Measurements from ENCODE around the gene CDC37. TPM values are rescaled to one million over a fixed set of nuclear protein-coding genes. Genes with fewer than 3 reads are reported as not detected.

The CDC37 gene
- total and polyA plus RNA-seq, 2 experiments from 2014 or later, result 144 to 196 TPM

GRCh38 chr19:10449037-10449436, 45.7 kb upstream of the CDC37 start:
- no peaks in the 10 kb centered on the region for H3K9me3 ChIP-seq (ENCODE audit: low read depth)
- no peaks in the 10 kb centered on the region for H4K20me1 ChIP-seq (ENCODE audit: insufficient read depth, poor library complexity, severe bottlenecking)
- H3K9me2 ChIP-seq (replicated peaks; ENCODE audit: insufficient read depth), result no peaks in the 10 kb centered on the region
- no peaks in the 10 kb centered on the region for H3K79me2 ChIP-seq
- no peaks in the 10 kb centered on the region for H3K27me3 ChIP-seq
- no peak overlapping the region for H3K27ac ChIP-seq
- TF ChIP-seq EZH2 (IDR thresholded peaks at IDR 0.05; ENCODE audit: borderline replicate concordance), result no peak
- WGBS (ENCODE audit: low lambda C conversion rate, missing lambda C conversion rate), result 96% methylated on average over 7 of the region's 7 CpGs
- no peaks in the 10 kb centered on the region for H3K4me1 ChIP-seq (ENCODE audit: insufficient read depth)
- H3K4me2 ChIP-seq, result no peak overlapping the region
- no peak overlapping the region for H2AFZ ChIP-seq
- H3K36me3 ChIP-seq (replicated peaks; ENCODE audit: insufficient read depth, low read depth), result no peaks in the 10 kb centered on the region
- no peak overlapping the region for H3K4me3 ChIP-seq
- no peak for DNase-seq (ENCODE audit: low spot score)

DNA sequence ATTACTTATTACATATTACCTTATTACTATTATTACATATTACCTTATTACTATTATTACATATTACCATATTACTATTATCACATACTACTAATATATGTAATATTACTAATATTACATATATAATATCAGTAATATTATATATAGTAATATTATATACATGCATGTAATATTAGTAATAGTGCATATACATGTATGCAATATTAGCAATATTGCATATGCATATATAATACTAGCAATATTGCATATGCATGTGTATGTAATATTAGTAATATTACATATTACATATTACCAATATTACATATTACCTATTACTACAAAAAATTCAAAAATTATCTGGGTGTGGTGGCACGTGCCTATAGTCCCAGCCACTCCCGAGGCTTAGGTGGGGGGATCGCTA, 39.4 kb upstream of the CDC37 start:
- no peak overlapping the region for H3K27ac ChIP-seq
- H3K4me2 ChIP-seq, result no peak overlapping the region
- no peak overlapping the region for H3K4me3 ChIP-seq
- H4K20me1 ChIP-seq (ENCODE audit: insufficient read depth, poor library complexity, severe bottlenecking), result no peaks in the 10 kb centered on the region
- H3K36me3 ChIP-seq (replicated peaks; ENCODE audit: insufficient read depth, low read depth), result no peaks in the 10 kb centered on the region
- no peaks in the 10 kb centered on the region for H3K27me3 ChIP-seq
- H2AFZ ChIP-seq, result no peak overlapping the region
- H3K4me1 ChIP-seq (ENCODE audit: insufficient read depth), result no peaks in the 10 kb centered on the region
- H3K9me2 ChIP-seq (replicated peaks; ENCODE audit: insufficient read depth), result no peaks in the 10 kb centered on the region
- H3K79me2 ChIP-seq, result no peaks in the 10 kb centered on the region
- 91% methylated on average over 3 of the region's 3 CpGs for WGBS (ENCODE audit: low lambda C conversion rate, missing lambda C conversion rate)
- H3K9me3 ChIP-seq (ENCODE audit: low read depth), result no peaks in the 10 kb centered on the region
- TF ChIP-seq EZH2phosphoT487 (IDR thresholded peaks at IDR 0.05; ENCODE audit: low read depth, severe bottlenecking, unreplicated experiment), result no peak
- TF ChIP-seq EZH2 (IDR thresholded peaks at IDR 0.05; ENCODE audit: borderline replicate concordance), result no peak
- TF ChIP-seq CTCF (IDR thresholded peaks at IDR 0.05; ENCODE audit: poor library complexity), result no peak
- no peak for DNase-seq (ENCODE audit: low spot score)

- no peaks in the 10 kb centered on the region for H3K9me2 ChIP-seq (replicated peaks; ENCODE audit: insufficient read depth)
- H3K27me3 ChIP-seq, result no peaks in the 10 kb centered on the region
- DNase-seq (ENCODE audit: low spot score), result no peak
- no peak overlapping the region for H3K27ac ChIP-seq
- H2AFZ ChIP-seq, result no peak overlapping the region
- no peaks in the 10 kb centered on the region for H3K79me2 ChIP-seq
- no peaks in the 10 kb centered on the region for H3K4me1 ChIP-seq (ENCODE audit: insufficient read depth)
- TF ChIP-seq EZH2 (IDR thresholded peaks at IDR 0.05; ENCODE audit: borderline replicate concordance) (no peak), EZH2phosphoT487 (IDR thresholded peaks at IDR 0.05; ENCODE audit: low read depth, severe bottlenecking, unreplicated experiment) (no peak), CTCF (IDR thresholded peaks at IDR 0.05; ENCODE audit: poor library complexity) (no peak)
- no peaks in the 10 kb centered on the region for H3K36me3 ChIP-seq (replicated peaks; ENCODE audit: insufficient read depth, low read depth)
- no peaks in the 10 kb centered on the region for H3K9me3 ChIP-seq (ENCODE audit: low read depth)
- no peak overlapping the region for H3K4me2 ChIP-seq
- no peaks in the 10 kb centered on the region for H4K20me1 ChIP-seq (ENCODE audit: insufficient read depth, poor library complexity, severe bottlenecking)
- 93% methylated on average over 5 of the region's 5 CpGs for WGBS (ENCODE audit: low lambda C conversion rate, missing lambda C conversion rate)
- H3K4me3 ChIP-seq, result no peak overlapping the region
Measured at GRCh38 chr19:10439588-10439987, 36.2 kb upstream of the CDC37 start.

GRCh38 chr19:10433131-10433536, 29.8 kb upstream of the CDC37 start:
- H3K79me2 ChIP-seq, result no peaks in the 10 kb centered on the region
- no peak overlapping the region for H3K27ac ChIP-seq
- H3K4me3 ChIP-seq, result no peak overlapping the region
- no peak for DNase-seq (ENCODE audit: low spot score)
- 90% methylated on average over 10 of the region's 10 CpGs for WGBS (ENCODE audit: low lambda C conversion rate, missing lambda C conversion rate)
- H4K20me1 ChIP-seq (ENCODE audit: insufficient read depth, poor library complexity, severe bottlenecking), result no peaks in the 10 kb centered on the region
- H3K4me1 ChIP-seq (ENCODE audit: insufficient read depth), result peaks cover 7% of the 10 kb centered on the region
- no peak overlapping the region for H3K4me2 ChIP-seq
- H3K27me3 ChIP-seq, result peaks cover 36% of the 10 kb centered on the region
- H3K9me2 ChIP-seq (replicated peaks; ENCODE audit: insufficient read depth), result no peaks in the 10 kb centered on the region
- H3K36me3 ChIP-seq (replicated peaks; ENCODE audit: insufficient read depth, low read depth), result no peaks in the 10 kb centered on the region
- no peaks in the 10 kb centered on the region for H3K9me3 ChIP-seq (ENCODE audit: low read depth)
- H2AFZ ChIP-seq, result no peak overlapping the region
- TF ChIP-seq EZH2phosphoT487 (IDR thresholded peaks at IDR 0.05; ENCODE audit: low read depth, severe bottlenecking, unreplicated experiment) (no peak), CTCF (IDR thresholded peaks at IDR 0.05; ENCODE audit: poor library complexity) (no peak), EZH2 (IDR thresholded peaks at IDR 0.05; ENCODE audit: borderline replicate concordance) (no peak)
